Measurements from ENCODE around the gene PTPRE.

PTPRE gene

GRCh38 chr10:127906548-127907377 lies at the start of gene PTPRE:
PTPRE (plus strand) TSS chr10:127907103; CDS start chr10:128040882, 133,779 bp downstream.
- DNase-seq: peak; percentile 71

GRCh38 chr10:127860592-127860991 lies 46.3 kb upstream of the PTPRE start:
- DNase-seq: no peak

GRCh38 chr10:127863231-127863825 lies 43.6 kb upstream of the PTPRE start:
- DNase-seq: no peak

GRCh38 chr10:127866276-127867013 lies 40.5 kb upstream of the PTPRE start:
- no peak for DNase-seq

GRCh38 chr10:127867805-127868204 lies 39.1 kb upstream of the PTPRE start:
- DNase-seq: no peak

- DNase-seq: no peak
Observed at GRCh38 chr10:127869329-127869728, 37.6 kb upstream of the PTPRE start.

- DNase-seq: no peak
Observed at GRCh38 chr10:127871631-127872010, 35.3 kb upstream of the PTPRE start.

- DNase-seq: no peak
Observed at GRCh38 chr10:127872011-127872761, 34.7 kb upstream of the PTPRE start.

- DNase-seq: no peak
Observed at GRCh38 chr10:127872871-127873600, 33.9 kb upstream of the PTPRE start.

GRCh38 chr10:127873901-127874470 lies 32.9 kb upstream of the PTPRE start:
- DNase-seq: no peak

GRCh38 chr10:127874671-127875448 lies 32.0 kb upstream of the PTPRE start:
- DNase-seq: no peak

- DNase-seq: no peak
Observed at GRCh38 chr10:127875449-127875765, 31.5 kb upstream of the PTPRE start.

GRCh38 chr10:127875916-127876315 lies 31.0 kb upstream of the PTPRE start:
- no peak for DNase-seq

GRCh38 chr10:127877116-127877515 lies 29.8 kb upstream of the PTPRE start:
- no peak for DNase-seq

GRCh38 chr10:127877699-127878098 lies 29.2 kb upstream of the PTPRE start:
- DNase-seq: peak; percentile 9

- DNase-seq: no peak
Observed at GRCh38 chr10:127878475-127879055, 28.3 kb upstream of the PTPRE start.

GRCh38 chr10:127880557-127880956 lies 26.3 kb upstream of the PTPRE start:
- DNase-seq: no peak

- DNase-seq: no peak
Observed at GRCh38 chr10:127881262-127881661, 25.6 kb upstream of the PTPRE start.

- DNase-seq: no peak
Observed at GRCh38 chr10:127882391-127882790, 24.5 kb upstream of the PTPRE start.

GRCh38 chr10:127882801-127883459 lies 24.0 kb upstream of the PTPRE start:
- DNase-seq: no peak

Measured in EL (cell line).